Tibial artery (tissue), 4 donors: ENCODE results near the gene PAIP2B.
"Not testable (repeated sequence)": the region's sequence is repeated elsewhere in the genome, so short reads cannot be mapped to it uniquely, and the experiment has no call there.

ENCODE experiments used
- DNase-seq, 2 donors: peaks; one replicate each; pipeline ENCODE4 v3.0.0-alpha.2; 2019
- H3K27ac ChIP-seq, 2 donors: fragments of 200-600 bp; sonication (generic) in 1 of 2; 1 replicate in 1 of 2; 2 replicates in 1 of 2; pipeline ENCODE4 v1.5.1; 2018 to 2019; ENCODE audit warnings: mild to moderate bottlenecking in 1 of 2
- H3K27me3 ChIP-seq, 2 donors: fragments of 200-600 bp; sonication (generic) in 1 of 2; one replicate each; pipeline versions ENCODE4 v1.5.1 to v1.6.0; 2016 to 2019
- H3K36me3 ChIP-seq, 3 donors: fragments of 200-600 bp; sonication (generic) in 2 of 3; one replicate each; pipeline ENCODE4 v1.5.1; 2016 to 2019; ENCODE audit warnings: mild to moderate bottlenecking in 2 of 3
- H3K4me1 ChIP-seq, 4 donors: fragments of 200-600 bp; sonication (generic) in 2 of 4; 1 replicate in 3 of 4; 2 replicates in 1 of 4; pipeline ENCODE4 v1.5.1; 2016 to 2019
- H3K4me3 ChIP-seq, 2 donors: fragments of 200-600 bp; sonication (generic) in 1 of 2; 1 replicate in 1 of 2; 2 replicates in 1 of 2; pipeline ENCODE4 v1.5.1; 2018 to 2019; ENCODE audit warnings: mild to moderate bottlenecking in 2 of 2
- H3K9me3 ChIP-seq, 3 donors: fragments of 200-600 bp; sonication (generic) in 1 of 3; one replicate each; pipeline ENCODE4 v1.5.1; 2016 to 2019
- intact Hi-C: fragments of 100-400 bp; cut with DNase I; formaldehyde crosslinking; loops from one replicate; pipeline ENCODE4 v1.15.0; 2023; ENCODE audit warnings: low total_unique reads
- TF ChIP-seq, protein P1 (sequence below), 2 experiments: fragments of 200-600 bp in 1 of 2; fragments of 450-650 bp in 1 of 2; IDR thresholded peaks; one replicate each; pipeline ENCODE4 v1.5.1; 2017 to 2019; ENCODE audit warnings: antibody characterized with exemption in 2 of 2, mild to moderate bottlenecking in 1 of 2, moderate library complexity in 1 of 2

The PAIP2B gene

DNA sequence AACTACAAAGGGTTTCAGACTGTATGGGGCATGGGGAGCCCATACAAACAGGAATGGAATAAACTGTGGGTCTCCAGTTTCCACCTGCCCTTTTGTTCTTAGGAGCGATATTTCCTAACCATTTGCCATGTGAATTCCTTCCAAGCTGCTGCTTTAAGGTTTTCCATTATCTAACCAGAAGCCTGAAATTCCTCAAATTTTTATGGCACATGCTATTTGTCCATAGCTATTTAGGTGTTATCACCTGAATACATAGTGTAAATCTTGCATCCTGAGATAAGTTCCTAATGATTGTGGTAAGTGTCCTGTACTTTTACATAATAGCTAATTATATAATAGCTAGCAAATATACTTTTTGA lies 17.4 kb upstream of the PAIP2B start:
- no peaks in the 10 kb centered on the region for H3K36me3 ChIP-seq
- no peaks in the 10 kb centered on the region for H3K9me3 ChIP-seq
- no peaks in the 10 kb centered on the region for H3K4me1 ChIP-seq
- TF ChIP-seq, protein P1, sequence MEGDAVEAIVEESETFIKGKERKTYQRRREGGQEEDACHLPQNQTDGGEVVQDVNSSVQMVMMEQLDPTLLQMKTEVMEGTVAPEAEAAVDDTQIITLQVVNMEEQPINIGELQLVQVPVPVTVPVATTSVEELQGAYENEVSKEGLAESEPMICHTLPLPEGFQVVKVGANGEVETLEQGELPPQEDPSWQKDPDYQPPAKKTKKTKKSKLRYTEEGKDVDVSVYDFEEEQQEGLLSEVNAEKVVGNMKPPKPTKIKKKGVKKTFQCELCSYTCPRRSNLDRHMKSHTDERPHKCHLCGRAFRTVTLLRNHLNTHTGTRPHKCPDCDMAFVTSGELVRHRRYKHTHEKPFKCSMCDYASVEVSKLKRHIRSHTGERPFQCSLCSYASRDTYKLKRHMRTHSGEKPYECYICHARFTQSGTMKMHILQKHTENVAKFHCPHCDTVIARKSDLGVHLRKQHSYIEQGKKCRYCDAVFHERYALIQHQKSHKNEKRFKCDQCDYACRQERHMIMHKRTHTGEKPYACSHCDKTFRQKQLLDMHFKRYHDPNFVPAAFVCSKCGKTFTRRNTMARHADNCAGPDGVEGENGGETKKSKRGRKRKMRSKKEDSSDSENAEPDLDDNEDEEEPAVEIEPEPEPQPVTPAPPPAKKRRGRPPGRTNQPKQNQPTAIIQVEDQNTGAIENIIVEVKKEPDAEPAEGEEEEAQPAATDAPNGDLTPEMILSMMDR (IDR thresholded peaks at IDR 0.05) = no peak
- intact Hi-C loops = no loop called here
- no peaks in the 10 kb centered on the region for H3K27me3 ChIP-seq
- H3K27ac ChIP-seq = no peak overlapping the region
- no peak for DNase-seq
- no peak overlapping the region for H3K4me3 ChIP-seq

DNA sequence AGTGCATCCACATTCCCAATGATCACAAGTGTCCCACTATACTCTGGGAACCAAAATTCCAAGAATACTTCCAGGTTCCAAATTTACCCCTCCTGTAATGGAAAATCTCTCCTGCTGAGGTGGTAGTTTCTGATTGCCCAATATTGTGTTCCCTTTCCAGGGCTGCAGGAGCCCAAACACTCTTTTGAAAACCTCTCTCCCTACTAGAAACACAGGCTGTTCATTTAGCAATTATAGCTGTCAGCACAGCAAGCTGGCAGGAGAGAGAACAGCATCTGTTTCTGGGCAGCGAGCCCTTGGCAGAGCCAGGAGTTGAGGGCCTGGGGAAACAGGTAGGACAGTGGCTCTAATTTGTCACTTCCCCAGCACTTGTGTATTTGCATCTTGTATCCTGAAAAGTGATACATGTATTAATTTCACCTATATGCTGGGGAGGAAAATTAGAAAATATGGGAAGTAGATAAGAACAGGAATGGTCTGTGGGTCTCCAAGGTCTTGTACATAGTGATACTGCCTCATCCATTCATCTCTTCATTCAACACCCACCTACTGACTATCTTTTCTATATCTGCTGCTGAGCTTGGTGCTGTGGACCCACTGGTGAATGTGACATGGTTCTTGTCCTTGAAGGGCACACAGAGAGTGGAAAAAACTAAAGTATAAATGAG lies 16.9 kb upstream of the PAIP2B start:
- H3K27me3 ChIP-seq = no peaks in the 10 kb centered on the region
- H3K9me3 ChIP-seq = no peaks in the 10 kb centered on the region
- H3K4me3 ChIP-seq = no peak overlapping the region
- no peak overlapping the region for H3K27ac ChIP-seq
- no peaks in the 10 kb centered on the region for H3K36me3 ChIP-seq
- no peak for DNase-seq
- H3K4me1 ChIP-seq = no peaks in the 10 kb centered on the region
- intact Hi-C loops = no loop called here
- TF ChIP-seq, protein P1 (IDR thresholded peaks at IDR 0.05) = no peak

DNA sequence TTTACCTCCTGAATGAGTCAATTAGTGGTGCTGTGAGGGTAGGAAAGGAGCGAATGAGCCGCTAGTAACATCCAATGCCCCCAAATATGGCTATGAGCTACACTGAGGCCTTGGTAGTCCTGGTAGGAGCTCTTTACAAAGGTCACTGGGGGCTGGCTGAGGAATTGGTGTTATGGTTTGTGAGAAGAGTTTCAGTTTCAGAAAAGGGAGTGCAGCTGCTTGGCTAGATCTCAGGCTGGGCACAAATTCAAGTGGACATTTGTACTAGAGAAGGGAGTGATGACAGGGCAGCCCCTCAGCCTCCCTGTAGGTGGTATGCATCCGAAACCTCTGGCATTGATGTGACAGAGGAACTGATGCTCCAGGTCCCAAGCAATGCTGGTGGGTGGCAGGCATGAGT lies 13.9 kb upstream of the PAIP2B start:
- H3K36me3 ChIP-seq = no peaks in the 10 kb centered on the region
- TF ChIP-seq, protein P1 (IDR thresholded peaks at IDR 0.05) = no peak
- no peak overlapping the region for H3K4me3 ChIP-seq
- no peaks in the 10 kb centered on the region for H3K9me3 ChIP-seq
- H3K4me1 ChIP-seq = no peaks in the 10 kb centered on the region
- no peak for DNase-seq
- no peaks in the 10 kb centered on the region for H3K27me3 ChIP-seq
- intact Hi-C loops = no loop called here
- H3K27ac ChIP-seq = no peak overlapping the region

DNA sequence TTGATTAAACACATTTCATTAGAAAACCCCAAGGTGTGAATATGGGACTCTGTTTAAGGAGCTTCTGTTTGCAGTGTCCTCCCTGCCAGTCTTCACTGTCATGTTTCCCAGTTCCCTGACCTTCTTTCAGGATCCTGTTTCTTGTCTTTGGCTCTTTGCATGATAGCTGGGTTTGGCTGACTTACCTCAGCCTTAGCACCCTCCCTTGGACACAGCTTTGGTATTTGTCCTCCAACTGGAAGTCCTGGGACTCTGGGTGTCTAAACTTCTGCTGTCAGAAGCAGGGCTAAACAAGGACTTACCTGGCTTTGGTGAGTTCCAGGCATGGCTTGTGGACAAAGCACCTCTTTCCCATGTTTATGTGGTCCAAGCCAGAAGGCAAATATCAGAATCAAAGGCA lies 11.2 kb upstream of the PAIP2B start:
- TF ChIP-seq, protein P1 (IDR thresholded peaks at IDR 0.05) = no peak
- intact Hi-C loops = no loop called here
- peaks cover 0 to 2% (median 0%) of the 10 kb centered on the region in 3 donors for H3K9me3 ChIP-seq
- no peaks in the 10 kb centered on the region for H3K36me3 ChIP-seq
- DNase-seq = no peak
- no peak overlapping the region for H3K27ac ChIP-seq
- no peaks in the 10 kb centered on the region for H3K4me1 ChIP-seq
- H3K27me3 ChIP-seq = no peaks in the 10 kb centered on the region
- no peak overlapping the region for H3K4me3 ChIP-seq

DNA sequence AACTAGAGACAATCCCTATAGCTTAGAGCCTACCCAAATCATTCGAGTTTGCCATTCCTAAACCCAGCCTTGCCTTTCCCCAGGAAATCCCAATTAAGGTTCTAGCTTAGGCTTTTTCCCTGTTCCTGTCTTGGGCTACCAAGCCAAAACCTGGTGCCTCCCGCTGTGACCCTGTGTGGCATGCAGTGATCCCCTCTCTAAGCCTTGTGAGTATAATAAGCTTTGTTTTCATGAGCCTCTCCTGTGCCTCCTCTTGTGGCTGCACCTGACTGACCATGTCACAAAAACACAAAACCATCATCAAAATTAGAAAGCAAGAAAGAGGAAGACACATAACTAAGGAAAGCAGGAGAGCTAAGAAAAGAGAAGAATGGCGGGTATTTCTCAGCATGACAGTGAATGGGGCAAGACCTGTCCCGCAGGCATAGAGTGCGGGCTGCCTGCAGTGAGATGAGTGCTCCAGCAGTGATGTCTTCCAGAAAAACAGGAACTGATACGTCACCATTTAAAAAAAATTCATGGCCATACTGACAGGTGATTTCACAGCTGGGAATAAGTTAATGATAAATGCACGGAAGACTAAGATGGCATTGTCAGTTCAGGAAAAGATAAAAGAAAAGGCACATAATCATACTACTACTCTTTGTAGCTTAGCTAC lies 9.2 kb upstream of the PAIP2B start:
- no peaks in the 10 kb centered on the region for H3K36me3 ChIP-seq
- intact Hi-C loops = no loop called here
- no peak overlapping the region for H3K27ac ChIP-seq
- peaks cover 0 to 4% (median 0%) of the 10 kb centered on the region in 3 donors for H3K9me3 ChIP-seq
- H3K4me1 ChIP-seq = no peaks in the 10 kb centered on the region
- H3K4me3 ChIP-seq = no peak overlapping the region
- DNase-seq = no peak
- TF ChIP-seq, protein P1 (IDR thresholded peaks at IDR 0.05) = no peak
- no peaks in the 10 kb centered on the region for H3K27me3 ChIP-seq

DNA sequence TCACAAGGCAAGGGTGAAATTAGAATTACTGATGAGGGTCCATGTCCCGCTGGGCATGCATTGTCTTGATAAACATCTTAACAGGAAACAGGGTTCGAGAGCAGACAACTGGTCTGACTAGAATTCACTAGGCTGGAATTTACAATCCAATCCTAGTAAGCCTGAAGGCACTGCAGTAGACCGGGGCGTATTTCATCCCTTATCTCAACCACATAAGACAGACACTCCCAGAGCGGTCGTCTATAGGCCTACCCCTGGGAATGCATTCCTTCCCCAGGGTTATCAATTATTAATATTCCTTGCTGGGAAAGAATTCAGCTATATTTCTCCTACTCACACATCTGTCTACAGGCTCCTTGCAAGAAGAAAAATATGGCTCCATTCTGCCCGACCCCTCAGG lies 6.2 kb upstream of the PAIP2B start:
- intact Hi-C loops = not testable (repeated sequence)

More for the DNA sequence above, 6.2 kb upstream of the PAIP2B start:
- not testable (repeated sequence) for H3K27me3 ChIP-seq, DNase-seq, H3K9me3 ChIP-seq, H3K4me3 ChIP-seq, H3K4me1 ChIP-seq, H3K27ac ChIP-seq, H3K36me3 ChIP-seq
